K562 (cell line): ENCODE data around the gene PDPK1. TPM values are rescaled to one million over a fixed set of nuclear protein-coding genes. Genes with fewer than 3 reads are reported as not detected.

ENCODE experiments used
- CREM ChIP-seq: IDR thresholded peaks from 2 replicates; pipeline ENCODE4 v1.6.1; 2014; ENCODE audit warnings: antibody characterized with exemption, low read depth
- CXXC5 ChIP-seq: fragments of 250-450 bp; sonication (Bioruptor Pico); IDR thresholded peaks from 2 replicates; pipeline ENCODE4 v1.8.0; 2022; ENCODE audit warnings: inconsistent platforms, mild to moderate bottlenecking, moderate library complexity
- FOXP4 ChIP-seq: sonication (generic); formaldehyde crosslinking; IDR thresholded peaks from 2 replicates; pipeline ENCODE4 v1.8.0; 2022; ENCODE audit warnings: mild to moderate bottlenecking, missing genetic modification reagents, borderline replicate concordance
- IRF2 ChIP-seq: sonication (generic); formaldehyde crosslinking; IDR thresholded peaks from 2 replicates; pipeline ENCODE4 v1.8.1; 2022; ENCODE audit warnings: mild to moderate bottlenecking, missing genetic modification reagents
- KLF1 ChIP-seq: fragments of 450-650 bp; IDR thresholded peaks from 2 replicates; pipeline ENCODE4 v1.6.1; 2016; ENCODE audit warnings: missing genetic modification characterization, missing compliant biosample characterization
- MTA2 ChIP-seq: fragments of 450-650 bp; IDR thresholded peaks from 2 replicates; pipeline ENCODE4 v1.6.1; 2016; ENCODE audit warnings: low read depth
- MTA3 ChIP-seq: fragments of 450-650 bp; formaldehyde crosslinking; IDR thresholded peaks from 2 replicates; pipeline ENCODE4 v1.6.1; 2017; ENCODE audit warnings: mild to moderate bottlenecking, borderline replicate concordance
- REST ChIP-seq, 2 experiments: fragments of 450-650 bp; formaldehyde crosslinking in 1 of 2; IDR thresholded peaks; 2 replicates each; pipeline versions ENCODE4 v1.4.0 to v1.6.1; 2014 to 2020; ENCODE audit warnings: mild to moderate bottlenecking in 2 of 2, borderline replicate concordance in 1 of 2, low read depth in 1 of 2
- SRSF3 ChIP-seq: fragments of 200-400 bp; formaldehyde crosslinking; IDR thresholded peaks from 2 replicates; pipeline ENCODE4 v1.6.1; 2016; ENCODE audit warnings: mild to moderate bottlenecking, low read length, moderate library complexity; ENCODE audit not compliant: insufficient read depth
- ZNF184 ChIP-seq: sonication (generic); formaldehyde crosslinking; IDR thresholded peaks from 2 replicates; pipeline ENCODE4 v1.5.0; 2020; ENCODE audit warnings: missing genetic modification reagents
- polyA plus RNA-seq, 8 experiments: library from polyadenylated mRNA; depleted of rRNA in 4 of 8; stranded (reverse) in 5 of 8; unstranded in 3 of 8; fragments of >200 nt; fragmentation: Nextera tagmentation in 2 of 8; fragmentation: Illumina TruSeq in 1 of 8; extraction: Ambion mirVana in 2 of 8; extraction: Trizol in 1 of 8; gene quantifications; 2 replicates each; pipeline versions ENCODE4 v1.2.1 to v1.2.3, GENCODE V29; 2011 to 2014; ENCODE audit warnings: inconsistent platforms in 1 of 8, missing spikeins in 1 of 8
- total RNA-seq, 7 experiments: library from RNA; depleted of rRNA in 6 of 7; stranded (reverse); fragments of >200 nt in 6 of 7; fragmentation: Illumina TruSeq in 2 of 7; extraction: Trizol in 2 of 7; gene quantifications; 2 replicates each; pipeline versions ENCODE4 v1.2.1 to v1.2.3, GENCODE V29; 2011 to 2021; ENCODE audit warnings: low replicate concordance in 1 of 7
- TF ChIP-seq, protein P1 (sequence below): sonication (generic); formaldehyde crosslinking; IDR thresholded peaks from 2 replicates; pipeline ENCODE4 v1.8.0; 2022; ENCODE audit warnings: mild to moderate bottlenecking, missing genetic modification reagents

The PDPK1 gene
- total and polyA plus RNA-seq, 9 of the 15 experiments (the other 6 are each of a cell fraction or from before 2014, with no cell fraction given): 4.0 to 37.2 (median 18.7) TPM

DNA sequence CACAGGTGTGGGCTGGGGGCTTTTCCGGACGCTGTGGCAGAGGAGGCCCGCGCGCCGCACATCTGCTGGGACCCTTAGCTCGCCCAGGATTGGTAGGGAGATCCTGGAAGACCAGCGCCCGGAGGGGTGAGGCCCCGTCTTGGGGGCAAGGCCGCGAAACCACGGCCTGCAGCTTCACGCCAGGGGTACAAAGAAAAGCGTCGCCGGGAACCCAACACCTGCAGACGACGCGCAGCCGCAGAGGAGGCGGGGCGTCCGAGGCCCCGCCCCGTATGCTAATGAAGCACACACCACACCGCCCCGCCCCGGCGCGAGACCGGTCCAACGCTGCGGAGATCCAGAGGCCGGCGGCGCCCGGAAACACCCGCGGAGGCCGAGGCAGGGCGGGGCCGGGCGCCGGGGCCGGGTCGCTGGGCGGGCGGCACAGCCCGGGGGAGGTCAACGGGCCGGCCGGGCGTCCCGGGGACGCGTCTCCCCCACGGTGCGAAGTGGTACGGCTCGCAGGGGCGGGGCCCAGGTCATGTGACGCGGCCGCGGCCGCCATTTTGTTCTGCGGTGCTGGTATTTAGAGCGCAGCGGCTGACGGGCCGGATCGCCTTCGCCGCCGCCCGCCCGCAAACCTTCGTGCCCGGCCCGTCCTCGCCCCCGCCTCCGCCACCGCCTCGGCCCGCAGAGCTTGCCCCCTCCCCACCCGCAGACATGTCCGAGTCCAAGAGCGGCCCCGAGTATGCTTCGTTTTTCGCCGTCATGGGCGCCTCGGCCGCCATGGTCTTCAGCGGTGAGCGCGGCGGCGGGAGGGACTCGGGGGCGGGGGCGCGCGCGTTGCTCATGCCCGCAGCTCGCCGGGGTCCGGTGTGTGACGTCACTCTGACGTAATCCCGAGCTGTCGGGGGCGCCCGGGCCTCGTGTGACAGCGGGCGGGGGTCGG lies 24.2 kb upstream of the PDPK1 start, which contains the start of gene ATP6V0C (continued):
- TF ChIP-seq, protein P1, sequence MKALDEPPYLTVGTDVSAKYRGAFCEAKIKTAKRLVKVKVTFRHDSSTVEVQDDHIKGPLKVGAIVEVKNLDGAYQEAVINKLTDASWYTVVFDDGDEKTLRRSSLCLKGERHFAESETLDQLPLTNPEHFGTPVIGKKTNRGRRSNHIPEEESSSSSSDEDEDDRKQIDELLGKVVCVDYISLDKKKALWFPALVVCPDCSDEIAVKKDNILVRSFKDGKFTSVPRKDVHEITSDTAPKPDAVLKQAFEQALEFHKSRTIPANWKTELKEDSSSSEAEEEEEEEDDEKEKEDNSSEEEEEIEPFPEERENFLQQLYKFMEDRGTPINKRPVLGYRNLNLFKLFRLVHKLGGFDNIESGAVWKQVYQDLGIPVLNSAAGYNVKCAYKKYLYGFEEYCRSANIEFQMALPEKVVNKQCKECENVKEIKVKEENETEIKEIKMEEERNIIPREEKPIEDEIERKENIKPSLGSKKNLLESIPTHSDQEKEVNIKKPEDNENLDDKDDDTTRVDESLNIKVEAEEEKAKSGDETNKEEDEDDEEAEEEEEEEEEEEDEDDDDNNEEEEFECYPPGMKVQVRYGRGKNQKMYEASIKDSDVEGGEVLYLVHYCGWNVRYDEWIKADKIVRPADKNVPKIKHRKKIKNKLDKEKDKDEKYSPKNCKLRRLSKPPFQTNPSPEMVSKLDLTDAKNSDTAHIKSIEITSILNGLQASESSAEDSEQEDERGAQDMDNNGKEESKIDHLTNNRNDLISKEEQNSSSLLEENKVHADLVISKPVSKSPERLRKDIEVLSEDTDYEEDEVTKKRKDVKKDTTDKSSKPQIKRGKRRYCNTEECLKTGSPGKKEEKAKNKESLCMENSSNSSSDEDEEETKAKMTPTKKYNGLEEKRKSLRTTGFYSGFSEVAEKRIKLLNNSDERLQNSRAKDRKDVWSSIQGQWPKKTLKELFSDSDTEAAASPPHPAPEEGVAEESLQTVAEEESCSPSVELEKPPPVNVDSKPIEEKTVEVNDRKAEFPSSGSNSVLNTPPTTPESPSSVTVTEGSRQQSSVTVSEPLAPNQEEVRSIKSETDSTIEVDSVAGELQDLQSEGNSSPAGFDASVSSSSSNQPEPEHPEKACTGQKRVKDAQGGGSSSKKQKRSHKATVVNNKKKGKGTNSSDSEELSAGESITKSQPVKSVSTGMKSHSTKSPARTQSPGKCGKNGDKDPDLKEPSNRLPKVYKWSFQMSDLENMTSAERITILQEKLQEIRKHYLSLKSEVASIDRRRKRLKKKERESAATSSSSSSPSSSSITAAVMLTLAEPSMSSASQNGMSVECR (CRISPR knock-in tag): peak; percentile 76; the same call in 1 of the 2 replicates
- peak; percentile 58 for TF ChIP-seq MTA3
- TF ChIP-seq REST (IDR thresholded peaks at IDR 0.05; ENCODE audit: borderline replicate concordance): peak; percentile 85
- no peak for TF ChIP-seq REST (CRISPR knock-in tag; IDR thresholded peaks at IDR 0.05; ENCODE audit: low read depth)
- TF ChIP-seq FOXP4 (CRISPR knock-in tag): peak; percentile 60; the same call in 1 of the 2 replicates
- TF ChIP-seq CREM: peak; percentile 93
- TF ChIP-seq SRSF3: no peak
- peak; percentile 94 for TF ChIP-seq CXXC5 (CRISPR knock-in tag)
- no peak for TF ChIP-seq MTA2
- peak; percentile 81; the same call in 1 of the 2 replicates for TF ChIP-seq KLF1 (tag)
- no peak for TF ChIP-seq ZNF184 (CRISPR knock-in tag)
- TF ChIP-seq IRF2 (CRISPR knock-in tag): no peak; the same call in 1 of the 2 replicates
